ENCODE results near the gene DNAH3. TPM values are rescaled to one million over a fixed set of nuclear protein-coding genes. Genes with fewer than 3 reads are reported as not detected.

Gene DNAH3
- total RNA-seq, 2 experiments from 2014 or later, result not detected

GRCh38 chr16:21167929-21168602 lies 17.4 kb upstream of the DNAH3 start:
- Mint-ChIP-seq H3K27me3 (no peaks in the 10 kb centered on the region), H3K27ac (no peak overlapping the region), H3K4me3 (no peak overlapping the region), H3K4me1 (no peaks in the 10 kb centered on the region), H3K9me3 (ENCODE audit: low read depth) (no peaks in the 10 kb centered on the region), H3K36me3 (ENCODE audit: low read depth) (peaks cover 33% of the 10 kb centered on the region)
- intact Hi-C loops (cut with DNase I, micrococcal nuclease), result no loop called here
- CTCF ChIA-PET, result interaction anchor here (0.6 to 1.1 kb wide), 4 partner anchors 9 to 21 kb away, joined by 3 to 4 read pairs (median 3); no protein-coding TSS in a partner anchor
- no peak for ATAC-seq
- DNase-seq, result peak; percentile 48
- POLR2A ChIA-PET, result interaction anchor here (0.6 kb wide), 1 partner anchor 1454 kb away, joined by 4 read pairs; no protein-coding TSS in a partner anchor

GRCh38 chr16:21167360-21167759 lies 16.7 kb upstream of the DNAH3 start:
- ATAC-seq (no peak), DNase-seq (no peak)
- no peak overlapping the region for H3K27ac Mint-ChIP-seq
- peaks cover 31% of the 10 kb centered on the region for H3K36me3 Mint-ChIP-seq (ENCODE audit: low read depth)
- POLR2A ChIA-PET, result no interaction called here
- no peaks in the 10 kb centered on the region for H3K27me3 Mint-ChIP-seq
- H3K4me1 Mint-ChIP-seq, result no peaks in the 10 kb centered on the region
- no peaks in the 10 kb centered on the region for H3K9me3 Mint-ChIP-seq (ENCODE audit: low read depth)
- H3K4me3 Mint-ChIP-seq, result no peak overlapping the region
- CTCF ChIA-PET, result interaction anchor here (1.1 kb wide), 1 partner anchor 8 kb away, joined by 4 read pairs; no protein-coding TSS in a partner anchor
- intact Hi-C loops (cut with DNase I, micrococcal nuclease), result no loop called here

- peaks cover 32% of the 10 kb centered on the region for H3K36me3 Mint-ChIP-seq (ENCODE audit: low read depth)
- POLR2A ChIA-PET, result no interaction called here
- ATAC-seq (no peak), DNase-seq (no peak)
- H3K9me3 Mint-ChIP-seq (ENCODE audit: low read depth), result no peaks in the 10 kb centered on the region
- intact Hi-C loops (cut with DNase I, micrococcal nuclease), result no loop called here
- no peak overlapping the region for H3K27ac Mint-ChIP-seq
- H3K4me1 Mint-ChIP-seq, result no peaks in the 10 kb centered on the region
- no peak overlapping the region for H3K4me3 Mint-ChIP-seq
- CTCF ChIA-PET, result no interaction called here
- no peaks in the 10 kb centered on the region for H3K27me3 Mint-ChIP-seq
Observed at GRCh38 chr16:21166561-21166961, 15.9 kb upstream of the DNAH3 start.

- Mint-ChIP-seq H3K27me3 (no peaks in the 10 kb centered on the region), H3K36me3 (ENCODE audit: low read depth) (peaks cover 23% of the 10 kb centered on the region), H3K4me1 (peaks cover 1% of the 10 kb centered on the region), H3K27ac (no peak overlapping the region), H3K9me3 (ENCODE audit: low read depth) (no peaks in the 10 kb centered on the region), H3K4me3 (no peak overlapping the region)
- ATAC-seq (no peak), DNase-seq (no peak)
- POLR2A ChIA-PET, result no interaction called here
- intact Hi-C loops (cut with DNase I, micrococcal nuclease), result no loop called here
- CTCF ChIA-PET, result interaction anchor here (0.6 to 1.1 kb wide), 2 partner anchors 13 to 1464 kb away, joined by 3 read pairs; no protein-coding TSS in a partner anchor
Observed at GRCh38 chr16:21164521-21165168, 14.0 kb upstream of the DNAH3 start.

- intact Hi-C loops (cut with DNase I, micrococcal nuclease), result no loop called here
- CTCF ChIA-PET, result no interaction called here
Observed at GRCh38 chr16:21163576-21163975, 12.9 kb upstream of the DNAH3 start.

GRCh38 chr16:21162661-21163151 lies 12.1 kb upstream of the DNAH3 start:
- peaks cover 23% of the 10 kb centered on the region for H3K36me3 Mint-ChIP-seq (ENCODE audit: low read depth)

More at GRCh38 chr16:21163576-21163975, 12.9 kb upstream of the DNAH3 start:
- ATAC-seq (no peak), DNase-seq (no peak)
- Mint-ChIP-seq H3K27ac (no peak overlapping the region), H3K4me1 (peaks cover 10% of the 10 kb centered on the region), H3K4me3 (no peak overlapping the region), H3K27me3 (no peaks in the 10 kb centered on the region), H3K9me3 (ENCODE audit: low read depth) (no peaks in the 10 kb centered on the region), H3K36me3 (ENCODE audit: low read depth) (peaks cover 23% of the 10 kb centered on the region)
- POLR2A ChIA-PET, result no interaction called here

GRCh38 chr16:21161211-21161610 lies 10.6 kb upstream of the DNAH3 start:
- H3K27ac Mint-ChIP-seq, result no peak overlapping the region
- H3K36me3 Mint-ChIP-seq (ENCODE audit: low read depth), result peaks cover 19% of the 10 kb centered on the region
- no peaks in the 10 kb centered on the region for H3K9me3 Mint-ChIP-seq (ENCODE audit: low read depth)
- DNase-seq (no peak), ATAC-seq (no peak)
- ChIA-PET POLR2A (no interaction called here), CTCF (interaction anchor here (2.4 to 2.8 kb wide), 2 partner anchors 28 to 141 kb away, joined by 9 to 10 read pairs; no protein-coding TSS in a partner anchor)
- no peak overlapping the region for H3K4me3 Mint-ChIP-seq
- peaks cover 20% of the 10 kb centered on the region for H3K4me1 Mint-ChIP-seq
- intact Hi-C loops (cut with DNase I, micrococcal nuclease), result no loop called here
- no peaks in the 10 kb centered on the region for H3K27me3 Mint-ChIP-seq

More at GRCh38 chr16:21162661-21163151, 12.1 kb upstream of the DNAH3 start:
- intact Hi-C loops (cut with DNase I, micrococcal nuclease), result no loop called here
- Mint-ChIP-seq H3K9me3 (ENCODE audit: low read depth) (no peaks in the 10 kb centered on the region), H3K4me3 (no peak overlapping the region), H3K27ac (no peak overlapping the region), H3K27me3 (no peaks in the 10 kb centered on the region), H3K4me1 (peaks cover 17% of the 10 kb centered on the region)
- no peak for ATAC-seq
- no peak for DNase-seq
- ChIA-PET POLR2A (no interaction called here), CTCF (no interaction called here)

- POLR2A ChIA-PET, result no interaction called here
- Mint-ChIP-seq H3K4me1 (peaks cover 20% of the 10 kb centered on the region), H3K36me3 (ENCODE audit: low read depth) (peaks cover 18% of the 10 kb centered on the region), H3K4me3 (no peak overlapping the region), H3K27me3 (no peaks in the 10 kb centered on the region), H3K27ac (no peak overlapping the region), H3K9me3 (ENCODE audit: low read depth) (no peaks in the 10 kb centered on the region)
- CTCF ChIA-PET, result interaction anchor here (0.6 to 2.8 kb wide), 3 partner anchors 29 to 352 kb away, joined by 3 to 10 read pairs (median 9); no protein-coding TSS in a partner anchor
- no peak for ATAC-seq
- DNase-seq, result no peak
- intact Hi-C loops (cut with DNase I, micrococcal nuclease), result no loop called here
Observed at GRCh38 chr16:21160276-21160675, 9.6 kb upstream of the DNAH3 start.

- Mint-ChIP-seq H3K9me3 (ENCODE audit: low read depth) (no peaks in the 10 kb centered on the region), H3K4me3 (peak overlapping the region; percentile 88), H3K4me1 (peaks cover 20% of the 10 kb centered on the region), H3K27ac (peak overlapping the region; percentile 81), H3K36me3 (ENCODE audit: low read depth) (peaks cover 12% of the 10 kb centered on the region), H3K27me3 (no peaks in the 10 kb centered on the region)
- intact Hi-C loops (cut with DNase I, micrococcal nuclease), result loop anchor here (5.0 to 10.0 kb wide), 2 partner anchors 143 to 1155 kb away; no protein-coding TSS in a partner anchor
- CTCF ChIA-PET, result interaction anchor here (0.6 to 2.8 kb wide), 7 partner anchors 8 to 142 kb away, joined by 3 to 10 read pairs (median 4); partner anchors contain the start of gene ANKS4B
- POLR2A ChIA-PET, result no interaction called here
- ATAC-seq (no peak), DNase-seq (peak; percentile 39)
Observed at GRCh38 chr16:21159281-21159951, 8.8 kb upstream of the DNAH3 start.

GRCh38 chr16:21158208-21159110 lies 7.8 kb upstream of the DNAH3 start, which contains the start of gene LDAF1:
Gene LDAF1 (plus strand): TSS chr16:21158674. CDS start chr16:21161183, 2,509 bp downstream.
- Mint-ChIP-seq H3K27me3 (no peaks in the 10 kb centered on the region), H3K9me3 (ENCODE audit: low read depth) (no peaks in the 10 kb centered on the region), H3K4me1 (peaks cover 20% of the 10 kb centered on the region), H3K27ac (peak within 1 kb of the TSS; percentile 81), H3K4me3 (peak within 1 kb of the TSS; percentile 88), H3K36me3 (ENCODE audit: low read depth) (peaks cover 7% of the 10 kb centered on the region)
- POLR2A ChIA-PET, result interaction anchor here (0.8 kb wide), 1 partner anchor 395 kb away, joined by 5 read pairs; the partner anchor contains the start of gene ACSM3
- CTCF ChIA-PET, result interaction anchor here (0.7 to 2.8 kb wide), 9 partner anchors 9 to 1160 kb away, joined by 3 to 10 read pairs (median 3); partner anchors contain the start of gene ANKS4B
- intact Hi-C loops (cut with DNase I, micrococcal nuclease), result loop anchor here (5.0 to 10.0 kb wide), 2 partner anchors 144 to 1156 kb away; no protein-coding TSS in a partner anchor
- DNase-seq (peak; percentile 90), ATAC-seq (peak; percentile 99)

Measured in activated CD4-positive, alpha-beta T cell treated with anti-CD3 and anti-CD28 coated beads for 36 hours (primary cell).